ENCODE measurements around the gene PTCD2.

DNA sequence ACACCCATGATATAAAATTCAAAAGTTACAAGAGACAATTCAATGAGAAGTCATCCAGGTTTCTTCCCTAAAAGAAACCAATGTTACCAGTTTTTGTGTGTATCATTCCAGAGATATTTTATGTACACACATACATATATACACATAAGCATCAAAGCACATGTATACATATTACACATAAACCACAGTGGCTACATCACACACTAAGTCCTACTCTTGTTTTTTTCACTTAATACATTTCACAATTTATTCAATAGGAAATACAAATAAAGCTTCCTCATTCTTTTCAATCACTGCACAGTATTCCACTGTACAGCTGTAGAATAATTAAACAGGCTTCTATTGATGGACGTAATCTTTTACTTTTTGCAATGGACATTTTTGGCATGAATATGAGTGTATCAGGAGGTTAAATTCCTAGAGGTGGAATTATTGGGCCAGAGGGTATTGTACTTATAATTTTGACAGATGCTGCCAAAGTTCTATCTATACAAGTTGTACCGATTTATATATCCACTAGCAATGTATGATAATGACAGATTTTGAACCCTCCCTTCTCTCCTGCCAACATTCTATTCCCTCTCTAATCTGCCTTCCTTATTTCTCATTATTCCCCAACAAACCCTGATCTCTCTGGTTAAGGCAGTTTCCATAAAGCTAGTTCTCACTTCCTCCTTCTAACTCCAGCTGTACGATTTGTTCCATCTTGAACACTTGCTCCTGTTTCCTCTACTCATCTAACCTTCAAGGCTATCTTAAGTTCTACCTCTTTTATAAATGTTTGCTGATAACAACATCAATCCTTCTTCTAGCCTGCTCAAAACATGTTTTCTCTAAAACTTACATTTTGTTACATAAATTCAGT lies 35.4 kb upstream of the PTCD2 start:
- TF ChIP-seq, protein P1, sequence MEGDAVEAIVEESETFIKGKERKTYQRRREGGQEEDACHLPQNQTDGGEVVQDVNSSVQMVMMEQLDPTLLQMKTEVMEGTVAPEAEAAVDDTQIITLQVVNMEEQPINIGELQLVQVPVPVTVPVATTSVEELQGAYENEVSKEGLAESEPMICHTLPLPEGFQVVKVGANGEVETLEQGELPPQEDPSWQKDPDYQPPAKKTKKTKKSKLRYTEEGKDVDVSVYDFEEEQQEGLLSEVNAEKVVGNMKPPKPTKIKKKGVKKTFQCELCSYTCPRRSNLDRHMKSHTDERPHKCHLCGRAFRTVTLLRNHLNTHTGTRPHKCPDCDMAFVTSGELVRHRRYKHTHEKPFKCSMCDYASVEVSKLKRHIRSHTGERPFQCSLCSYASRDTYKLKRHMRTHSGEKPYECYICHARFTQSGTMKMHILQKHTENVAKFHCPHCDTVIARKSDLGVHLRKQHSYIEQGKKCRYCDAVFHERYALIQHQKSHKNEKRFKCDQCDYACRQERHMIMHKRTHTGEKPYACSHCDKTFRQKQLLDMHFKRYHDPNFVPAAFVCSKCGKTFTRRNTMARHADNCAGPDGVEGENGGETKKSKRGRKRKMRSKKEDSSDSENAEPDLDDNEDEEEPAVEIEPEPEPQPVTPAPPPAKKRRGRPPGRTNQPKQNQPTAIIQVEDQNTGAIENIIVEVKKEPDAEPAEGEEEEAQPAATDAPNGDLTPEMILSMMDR (conservative IDR thresholded peaks at IDR 0.05; ENCODE audit: low read length): no peak
- no peak for TF ChIP-seq EZH2phosphoT487 (IDR thresholded peaks at IDR 0.05; ENCODE audit: borderline replicate concordance, low read depth, low read length)
